NB4 (cell line): ENCODE measurements around the gene TNS1.

Experiments
- DNase-seq: peaks from one replicate; pipeline ENCODE4 v3.0.0; 2010; ENCODE audit warnings: low read depth
- H3K4me3 ChIP-seq: one replicate; pipeline ENCODE4 v1.5.1; 2011; ENCODE audit warnings: mild to moderate bottlenecking, low read depth, low read length, moderate library complexity
- MYC ChIP-seq: IDR thresholded peaks from 2 replicates; pipeline ENCODE4 v1.6.1; 2011; ENCODE audit warnings: low read depth, low read length
- POLR2A ChIP-seq: IDR thresholded peaks from 2 replicates; pipeline ENCODE4 v1.6.1; 2011; ENCODE audit warnings: mild to moderate bottlenecking; ENCODE audit not compliant: insufficient read length; ENCODE audit errors: extremely low read depth
- TF ChIP-seq, protein P1 (sequence below): IDR thresholded peaks from 2 replicates; pipeline ENCODE4 v1.6.1; 2011; ENCODE audit warnings: low read depth, low read length
- TF ChIP-seq, protein P2 (sequence below): IDR thresholded peaks from one replicate; pipeline ENCODE4 v1.5.1; 2012; ENCODE audit warnings: low read depth, low read length

Gene TNS1

DNA sequence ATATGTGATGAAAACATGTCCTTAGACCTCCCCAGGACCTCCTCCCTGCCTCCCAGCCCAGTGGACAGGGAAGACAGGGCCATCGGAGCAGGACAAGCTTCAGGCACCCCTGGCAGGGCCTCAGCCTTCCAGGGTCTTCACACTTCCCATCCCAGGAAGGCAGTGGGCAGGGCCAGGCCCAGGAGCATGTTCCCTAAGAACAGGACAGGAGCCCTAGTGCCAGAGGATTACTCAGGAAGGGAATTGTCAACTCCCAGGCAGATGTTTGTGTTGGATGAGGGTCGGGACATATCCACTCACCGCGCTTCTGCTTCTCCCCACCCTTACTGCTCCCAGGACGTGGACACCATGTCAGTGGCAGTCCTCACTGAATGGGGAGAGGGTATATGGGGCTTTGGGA is 138.9 kb downstream of the TNS1 start:
- H3K4me3 ChIP-seq: no peak overlapping the region
- TF ChIP-seq MYC: no peak
- TF ChIP-seq POLR2A: no peak
- TF ChIP-seq, protein P1, sequence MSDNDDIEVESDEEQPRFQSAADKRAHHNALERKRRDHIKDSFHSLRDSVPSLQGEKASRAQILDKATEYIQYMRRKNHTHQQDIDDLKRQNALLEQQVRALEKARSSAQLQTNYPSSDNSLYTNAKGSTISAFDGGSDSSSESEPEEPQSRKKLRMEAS: no peak
- TF ChIP-seq, protein P2, sequence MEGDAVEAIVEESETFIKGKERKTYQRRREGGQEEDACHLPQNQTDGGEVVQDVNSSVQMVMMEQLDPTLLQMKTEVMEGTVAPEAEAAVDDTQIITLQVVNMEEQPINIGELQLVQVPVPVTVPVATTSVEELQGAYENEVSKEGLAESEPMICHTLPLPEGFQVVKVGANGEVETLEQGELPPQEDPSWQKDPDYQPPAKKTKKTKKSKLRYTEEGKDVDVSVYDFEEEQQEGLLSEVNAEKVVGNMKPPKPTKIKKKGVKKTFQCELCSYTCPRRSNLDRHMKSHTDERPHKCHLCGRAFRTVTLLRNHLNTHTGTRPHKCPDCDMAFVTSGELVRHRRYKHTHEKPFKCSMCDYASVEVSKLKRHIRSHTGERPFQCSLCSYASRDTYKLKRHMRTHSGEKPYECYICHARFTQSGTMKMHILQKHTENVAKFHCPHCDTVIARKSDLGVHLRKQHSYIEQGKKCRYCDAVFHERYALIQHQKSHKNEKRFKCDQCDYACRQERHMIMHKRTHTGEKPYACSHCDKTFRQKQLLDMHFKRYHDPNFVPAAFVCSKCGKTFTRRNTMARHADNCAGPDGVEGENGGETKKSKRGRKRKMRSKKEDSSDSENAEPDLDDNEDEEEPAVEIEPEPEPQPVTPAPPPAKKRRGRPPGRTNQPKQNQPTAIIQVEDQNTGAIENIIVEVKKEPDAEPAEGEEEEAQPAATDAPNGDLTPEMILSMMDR: no peak
- DNase-seq: no peak

DNA sequence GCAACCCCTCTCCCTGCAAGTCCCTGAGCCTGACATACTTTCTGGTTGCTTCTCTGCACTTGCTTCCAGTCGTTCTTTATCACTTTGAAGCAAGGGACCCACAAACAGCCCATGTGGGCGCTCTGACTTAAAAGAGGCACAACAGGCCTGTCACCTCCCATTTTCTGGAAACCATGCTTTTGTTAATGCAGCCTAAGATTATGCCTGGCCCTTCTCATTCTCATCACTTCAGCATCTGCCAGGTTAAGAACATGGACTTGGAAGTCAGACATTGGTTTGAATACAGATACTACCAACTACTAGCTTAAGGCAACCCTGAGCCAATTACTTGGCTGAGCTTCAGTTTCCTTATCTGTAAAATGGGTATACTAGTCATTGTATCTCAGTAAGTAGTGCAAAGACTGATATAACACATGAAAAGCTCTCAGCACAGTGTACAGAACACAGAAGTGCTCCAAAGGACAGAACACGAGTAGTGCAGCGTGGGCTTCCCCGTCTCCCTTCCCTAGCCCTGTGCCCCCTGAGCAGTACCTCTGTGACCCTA is 141.4 kb downstream of the TNS1 start:
- TF ChIP-seq, protein P1: no peak
- TF ChIP-seq, protein P2: no peak
- TF ChIP-seq MYC (no peak), POLR2A (no peak)
- no peak overlapping the region for H3K4me3 ChIP-seq
- DNase-seq: no peak

DNA sequence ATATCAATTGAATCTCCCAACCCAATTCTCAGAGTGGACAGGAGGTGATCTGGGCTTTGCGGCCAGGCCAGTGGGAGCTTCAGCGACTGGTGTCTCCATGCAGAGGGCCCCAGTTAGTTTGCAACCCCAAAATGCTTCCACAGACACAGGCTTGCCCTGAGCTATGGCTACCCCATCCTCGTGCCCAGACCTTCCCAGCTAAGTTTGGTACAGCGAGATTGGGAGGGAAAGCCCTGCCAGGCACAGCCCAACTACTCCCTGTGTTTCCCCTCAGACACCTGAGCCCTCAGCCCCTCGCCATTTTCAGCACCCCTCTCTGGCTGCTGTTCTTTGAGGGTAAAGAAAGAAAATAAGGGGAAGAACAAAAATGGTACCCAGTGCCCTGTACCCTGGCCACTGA is 142.9 kb downstream of the TNS1 start:
- no peak overlapping the region for H3K4me3 ChIP-seq
- no peak for DNase-seq
- TF ChIP-seq, protein P2: no peak
- TF ChIP-seq POLR2A: no peak
- no peak for TF ChIP-seq MYC
- TF ChIP-seq, protein P1: no peak

DNA sequence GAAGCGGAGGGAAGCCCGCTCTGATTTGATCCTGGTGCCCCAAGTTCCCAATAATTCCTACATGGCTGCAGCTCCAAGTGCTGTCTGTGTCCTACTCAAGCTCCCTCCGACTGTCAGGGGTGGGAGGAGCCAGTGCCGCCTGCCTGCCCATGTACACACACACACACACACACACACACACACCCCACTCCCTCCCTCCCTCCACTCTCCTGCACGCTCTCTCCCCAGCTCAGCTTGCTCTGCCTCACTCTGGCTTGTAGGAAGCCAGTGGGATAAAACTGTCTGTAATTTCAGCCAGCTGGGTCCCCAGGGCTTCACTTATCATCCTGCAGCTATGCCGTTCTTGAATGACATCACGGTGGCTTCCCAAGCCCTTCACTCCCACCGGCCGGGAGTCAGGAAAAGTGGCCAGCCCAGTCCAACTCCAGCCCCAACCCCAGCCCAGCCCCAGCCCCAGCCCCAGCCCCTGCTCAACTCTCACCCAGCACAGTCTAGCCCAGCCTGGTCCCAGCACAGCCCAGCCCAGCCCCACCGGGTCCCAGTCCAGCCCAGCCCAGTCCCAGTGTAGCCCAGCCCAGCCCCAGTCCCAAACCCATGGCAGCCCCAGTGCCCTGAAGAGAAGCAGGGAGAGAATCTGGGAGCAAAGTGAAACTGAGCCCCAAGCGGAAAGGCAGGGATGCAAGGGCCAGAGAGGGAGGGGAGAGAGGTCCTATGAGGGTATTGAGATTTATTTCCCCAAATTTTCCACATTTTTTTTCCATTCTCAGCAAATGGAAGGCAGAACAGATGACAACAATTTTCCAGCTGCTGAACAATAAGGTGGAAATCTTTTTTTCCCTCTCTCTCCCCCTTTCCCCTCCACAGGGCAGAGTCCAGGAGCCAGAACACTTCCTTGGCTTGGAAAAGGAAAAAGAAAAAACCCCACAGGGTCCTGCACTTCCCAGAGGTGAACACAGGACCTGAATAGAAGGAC is 144.0 kb downstream of the TNS1 start:
- no peak overlapping the region for H3K4me3 ChIP-seq
- TF ChIP-seq, protein P1: no peak
- TF ChIP-seq MYC (no peak), POLR2A (no peak)
- TF ChIP-seq, protein P2: no peak
- DNase-seq: no peak

DNA sequence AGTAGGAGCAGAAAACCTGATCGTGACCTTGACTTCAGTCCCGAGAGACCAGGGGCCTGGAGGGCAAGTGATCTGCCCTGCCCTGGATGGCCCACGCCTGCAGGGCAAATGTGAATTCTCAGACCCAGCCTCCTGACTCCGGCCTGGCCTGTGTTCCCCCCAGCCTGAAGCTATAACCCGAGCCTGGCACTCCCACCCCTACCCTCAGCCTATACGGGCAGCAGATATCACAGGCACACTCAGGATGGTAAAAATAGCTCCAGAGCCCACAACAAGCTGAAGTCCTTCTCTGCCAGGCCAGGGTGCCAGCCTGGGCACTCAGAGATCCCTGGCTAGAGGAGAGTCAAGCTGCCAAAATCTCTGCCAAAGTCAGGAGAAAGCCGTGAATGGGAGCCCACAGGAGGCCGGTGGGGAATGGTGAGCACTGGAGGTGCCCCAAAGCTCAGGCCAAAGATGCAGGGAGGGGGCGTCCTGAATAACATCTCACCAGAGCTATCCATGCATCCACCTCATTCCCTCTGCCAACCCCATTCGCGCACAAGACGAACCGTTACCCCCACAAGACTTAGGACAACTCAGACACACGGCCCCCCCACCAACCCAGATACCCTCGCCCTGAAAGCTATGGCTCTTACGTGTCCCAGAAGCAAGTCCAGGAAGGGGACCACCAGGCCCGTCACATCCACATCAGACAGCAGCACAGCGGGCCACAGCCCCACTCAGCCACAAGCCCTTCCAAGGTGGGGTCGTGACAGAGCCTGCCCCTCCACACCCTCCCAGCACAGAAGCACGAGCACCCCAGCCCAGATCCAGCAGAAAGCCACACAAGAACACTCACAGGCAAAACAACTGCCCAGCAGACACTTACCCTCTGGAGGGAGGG is 144.9 kb downstream of the TNS1 start:
- DNase-seq: no peak
- H3K4me3 ChIP-seq: no peak overlapping the region
- TF ChIP-seq, protein P2: no peak
- TF ChIP-seq POLR2A: no peak
